ENCODE measurements around the gene ITFG1. TPM values are rescaled to one million over a fixed set of nuclear protein-coding genes. Genes with fewer than 3 reads are reported as not detected.

Gene ITFG1
- total RNA-seq, 4 donors from 2014 or later, result 12.9 to 100 (median 60.8) TPM

- TF ChIP-seq POLR2AphosphoS5 (IDR thresholded peaks at IDR 0.05) (no peak), POLR2A (IDR thresholded peaks at IDR 0.05) (no peak), EP300 (IDR thresholded peaks at IDR 0.05; ENCODE audit: low read depth) (no peak)
- TF ChIP-seq, protein P1, sequence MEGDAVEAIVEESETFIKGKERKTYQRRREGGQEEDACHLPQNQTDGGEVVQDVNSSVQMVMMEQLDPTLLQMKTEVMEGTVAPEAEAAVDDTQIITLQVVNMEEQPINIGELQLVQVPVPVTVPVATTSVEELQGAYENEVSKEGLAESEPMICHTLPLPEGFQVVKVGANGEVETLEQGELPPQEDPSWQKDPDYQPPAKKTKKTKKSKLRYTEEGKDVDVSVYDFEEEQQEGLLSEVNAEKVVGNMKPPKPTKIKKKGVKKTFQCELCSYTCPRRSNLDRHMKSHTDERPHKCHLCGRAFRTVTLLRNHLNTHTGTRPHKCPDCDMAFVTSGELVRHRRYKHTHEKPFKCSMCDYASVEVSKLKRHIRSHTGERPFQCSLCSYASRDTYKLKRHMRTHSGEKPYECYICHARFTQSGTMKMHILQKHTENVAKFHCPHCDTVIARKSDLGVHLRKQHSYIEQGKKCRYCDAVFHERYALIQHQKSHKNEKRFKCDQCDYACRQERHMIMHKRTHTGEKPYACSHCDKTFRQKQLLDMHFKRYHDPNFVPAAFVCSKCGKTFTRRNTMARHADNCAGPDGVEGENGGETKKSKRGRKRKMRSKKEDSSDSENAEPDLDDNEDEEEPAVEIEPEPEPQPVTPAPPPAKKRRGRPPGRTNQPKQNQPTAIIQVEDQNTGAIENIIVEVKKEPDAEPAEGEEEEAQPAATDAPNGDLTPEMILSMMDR (IDR thresholded peaks at IDR 0.05), result no peak
- Histone ChIP-seq H3K36me3 (peaks cover 0 to 5% (median 0%) of the 10 kb centered on the region in 4 donors), H3K4me3 (no peak overlapping the region), H3K4me1 (peaks cover 0 to 5% (median 0%) of the 10 kb centered on the region in 4 donors), H3K27ac (no peak overlapping the region), H3K27me3 (no peaks in the 10 kb centered on the region), H3K9me3 (no peaks in the 10 kb centered on the region)
- WGBS, 2 donors (ENCODE audit: low coverage in 1 of 2), result 70 to 74% methylated on average over 4 of the region's 4 CpGs
- in situ Hi-C loops (cut with MboI; ENCODE audit: low pct_ligation_motif_present in 1 of 4, low pct_unique_long_range_greater_than_20kb in 1 of 4, low sequenced_read_pairs in 3 of 4), result no loop called here
- intact Hi-C loops (cut with DNase I; ENCODE audit: low total_unique reads), result no loop called here
- no peak for DNase-seq
Measured at GRCh38 chr16:47309581-47310312, 151.1 kb downstream of the ITFG1 start.

DNA sequence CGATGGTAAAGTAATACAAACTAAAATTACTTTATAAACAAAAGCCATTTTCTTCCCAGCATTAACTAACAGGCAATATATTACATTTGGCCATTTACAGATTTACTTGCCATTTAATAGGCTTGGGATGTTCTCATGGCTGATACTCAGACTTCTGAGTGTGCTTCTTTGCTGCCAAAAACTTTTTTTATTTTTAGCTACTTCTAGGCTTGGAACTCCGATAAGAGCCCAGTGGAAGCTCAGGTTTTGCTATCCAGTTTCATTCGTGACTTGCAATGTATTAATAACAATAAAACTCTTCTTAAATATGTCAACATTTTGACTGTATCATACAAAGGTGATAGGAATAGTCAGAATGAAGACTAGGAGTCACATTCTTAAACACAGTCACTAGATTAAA lies 152.3 kb downstream of the ITFG1 start:
- in situ Hi-C loops (cut with MboI; ENCODE audit: low pct_ligation_motif_present in 1 of 4, low pct_unique_long_range_greater_than_20kb in 1 of 4, low sequenced_read_pairs in 3 of 4) (no loop called here), intact Hi-C loops (cut with DNase I; ENCODE audit: low total_unique reads) (no loop called here)
- Histone ChIP-seq H3K27me3 (no peaks in the 10 kb centered on the region), H3K4me3 (no peak overlapping the region), H3K9me3 (no peaks in the 10 kb centered on the region), H3K4me1 (peaks cover 0 to 5% (median 0%) of the 10 kb centered on the region in 4 donors), H3K36me3 (peaks cover 0 to 5% (median 0%) of the 10 kb centered on the region in 4 donors), H3K27ac (no peak overlapping the region)
- TF ChIP-seq POLR2A (IDR thresholded peaks at IDR 0.05) (no peak), EP300 (IDR thresholded peaks at IDR 0.05; ENCODE audit: low read depth) (no peak), POLR2AphosphoS5 (IDR thresholded peaks at IDR 0.05) (no peak)
- TF ChIP-seq, protein P1 (IDR thresholded peaks at IDR 0.05), result no peak
- 40 to 53% methylated on average over 1 to 3 of the region's 3 CpGs for WGBS, 2 donors (ENCODE audit: low coverage in 1 of 2)
- no peak for DNase-seq

DNA sequence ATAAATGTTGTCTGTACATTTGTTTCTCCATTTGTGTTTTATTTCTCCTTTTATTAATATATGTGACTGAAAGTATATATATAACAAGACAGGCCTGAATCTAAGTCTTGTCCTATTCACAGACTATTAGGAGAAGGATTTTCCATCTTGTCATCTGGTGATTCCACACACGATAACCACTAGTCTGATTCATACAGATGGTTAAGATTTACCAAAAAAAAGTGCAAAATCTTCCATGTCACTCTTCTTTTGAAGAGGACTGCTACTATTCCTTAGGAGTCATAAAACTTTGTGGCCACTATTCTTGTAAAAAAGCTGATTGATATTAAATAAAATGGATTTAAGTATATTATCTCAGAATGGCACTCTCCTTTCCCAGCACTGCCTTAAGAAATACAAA lies 156.3 kb downstream of the ITFG1 start:
- intact Hi-C loops (cut with DNase I; ENCODE audit: low total_unique reads), result no loop called here
- Histone ChIP-seq H3K27me3 (no peaks in the 10 kb centered on the region), H3K4me1 (peaks cover 0 to under 1% (median 0%) of the 10 kb centered on the region in 4 donors), H3K4me3 (no peak overlapping the region), H3K27ac (no peak overlapping the region), H3K9me3 (no peaks in the 10 kb centered on the region), H3K36me3 (no peaks in the 10 kb centered on the region)
- DNase-seq, result no peak
- in situ Hi-C loops (cut with MboI; ENCODE audit: low pct_ligation_motif_present in 1 of 4, low pct_unique_long_range_greater_than_20kb in 1 of 4, low sequenced_read_pairs in 3 of 4), result no loop called here
- TF ChIP-seq, protein P1 (IDR thresholded peaks at IDR 0.05), result no peak
- TF ChIP-seq EP300 (IDR thresholded peaks at IDR 0.05; ENCODE audit: low read depth) (no peak), POLR2AphosphoS5 (IDR thresholded peaks at IDR 0.05) (no peak), POLR2A (IDR thresholded peaks at IDR 0.05) (no peak)
- WGBS, 2 donors (ENCODE audit: low coverage in 1 of 2), result 94 to 100% methylated on average over 1 of the region's 1 CpG

GRCh38 chr16:47299587-47299986 lies 161.3 kb downstream of the ITFG1 start:
- 41 to 46% methylated on average over 2 to 6 of the region's 6 CpGs for WGBS, 2 donors (ENCODE audit: low coverage in 1 of 2)
- Histone ChIP-seq H3K36me3 (no peaks in the 10 kb centered on the region), H3K27me3 (no peaks in the 10 kb centered on the region), H3K27ac (no peak overlapping the region), H3K4me3 (no peak overlapping the region), H3K4me1 (no peaks in the 10 kb centered on the region), H3K9me3 (no peaks in the 10 kb centered on the region)
- peak; percentile 73 for DNase-seq
- intact Hi-C loops (cut with DNase I; ENCODE audit: low total_unique reads), result no loop called here
- in situ Hi-C loops (cut with MboI; ENCODE audit: low pct_ligation_motif_present in 1 of 4, low pct_unique_long_range_greater_than_20kb in 1 of 4, low sequenced_read_pairs in 3 of 4), result no loop called here
- no peak for TF ChIP-seq POLR2AphosphoS5 (IDR thresholded peaks at IDR 0.05)
- TF ChIP-seq EP300 (IDR thresholded peaks at IDR 0.05; ENCODE audit: low read depth), result no peak
- TF ChIP-seq, protein P1 (IDR thresholded peaks at IDR 0.05), result no peak
- no peak for TF ChIP-seq POLR2A (IDR thresholded peaks at IDR 0.05)

Measured in transverse colon (tissue), 4 donors.